GM21515 (cell line): Measurements from ENCODE around the gene TTC17.
"Not testable (repeated sequence)": the region's sequence is repeated elsewhere in the genome, so short reads cannot be mapped to it uniquely, and the experiment has no call there.

Experiments
- ATAC-seq: cut with Tn5 transposase; IDR thresholded peaks from one replicate; pipeline ENCODE4 v1.9.1; 2021; ENCODE audit not compliant: unreplicated experiment

TTC17 gene

GRCh38 chr11:43440486-43440885 is 81.8 kb downstream of the TTC17 start:
- no peak for ATAC-seq

GRCh38 chr11:43443811-43444210 is 85.1 kb downstream of the TTC17 start:
- no peak for ATAC-seq

DNA sequence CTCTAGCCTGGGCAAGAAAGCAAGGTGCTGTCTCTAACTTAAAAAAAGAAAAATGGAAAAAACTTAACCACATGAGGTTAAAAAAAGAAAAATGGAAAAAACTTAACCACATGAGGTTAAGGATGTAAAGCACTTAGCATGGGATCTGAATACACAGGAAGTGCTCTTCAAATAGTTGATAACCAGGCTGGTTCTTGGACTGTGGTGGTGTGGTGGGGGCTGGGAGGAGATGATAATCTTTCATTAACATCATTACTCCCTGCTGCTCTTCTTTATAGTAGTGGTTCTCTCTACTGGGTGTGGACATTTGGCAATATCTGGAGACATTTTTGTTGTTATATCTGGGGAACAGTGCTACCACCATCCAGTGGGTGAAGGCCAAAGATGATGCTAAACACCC is 88.4 kb downstream of the TTC17 start:
- ATAC-seq = no peak

GRCh38 chr11:43458486-43458885 is 99.8 kb downstream of the TTC17 start:
- no peak for ATAC-seq

- no peak for ATAC-seq
Observed at GRCh38 chr11:43459246-43459645, 100.5 kb downstream of the TTC17 start.

DNA sequence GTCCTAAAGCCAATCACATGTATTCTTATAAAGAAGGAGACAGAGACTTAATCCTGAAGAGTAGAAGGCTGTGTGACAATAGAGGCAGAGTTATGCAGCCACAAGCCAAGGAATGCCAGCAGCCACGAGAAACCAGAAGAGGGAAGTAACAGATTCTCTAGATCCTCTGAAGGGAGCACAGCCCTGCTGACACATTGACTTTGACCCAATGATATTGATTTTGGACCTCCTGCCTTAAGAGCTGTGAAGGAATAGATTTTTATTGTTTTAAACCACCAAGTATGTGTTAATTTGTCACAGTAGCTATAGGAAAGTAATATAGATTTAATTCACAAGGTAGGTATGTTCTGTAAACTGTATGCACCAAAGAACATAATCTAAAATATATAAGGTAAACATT is 103.6 kb downstream of the TTC17 start:
- ATAC-seq = no peak

DNA sequence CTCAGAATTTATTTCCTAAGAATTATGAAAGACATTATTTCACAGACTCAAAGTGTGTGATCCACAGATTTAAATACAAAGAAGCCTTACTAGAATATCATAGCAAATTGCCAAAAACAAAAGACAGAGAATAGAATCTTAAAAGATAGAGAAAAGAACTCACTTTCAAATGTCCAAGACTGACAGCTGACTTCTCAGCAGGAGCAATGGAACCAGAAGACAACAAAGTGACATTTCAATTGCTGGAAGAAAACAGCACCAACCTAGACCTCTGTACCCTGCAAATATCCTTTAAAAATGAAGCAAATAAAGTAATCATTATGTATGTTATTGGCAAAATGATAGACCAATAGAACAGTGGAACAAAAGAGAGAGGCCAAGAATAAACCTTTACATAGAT is 109.2 kb downstream of the TTC17 start:
- no peak for ATAC-seq

GRCh38 chr11:43477491-43477890 is 118.8 kb downstream of the TTC17 start:
- not testable (repeated sequence) for ATAC-seq

- ATAC-seq = no peak
Observed at GRCh38 chr11:43486141-43486540, 127.4 kb downstream of the TTC17 start.

- ATAC-seq = no peak
Observed at GRCh38 chr11:43489869-43490465, 131.2 kb downstream of the TTC17 start.

DNA sequence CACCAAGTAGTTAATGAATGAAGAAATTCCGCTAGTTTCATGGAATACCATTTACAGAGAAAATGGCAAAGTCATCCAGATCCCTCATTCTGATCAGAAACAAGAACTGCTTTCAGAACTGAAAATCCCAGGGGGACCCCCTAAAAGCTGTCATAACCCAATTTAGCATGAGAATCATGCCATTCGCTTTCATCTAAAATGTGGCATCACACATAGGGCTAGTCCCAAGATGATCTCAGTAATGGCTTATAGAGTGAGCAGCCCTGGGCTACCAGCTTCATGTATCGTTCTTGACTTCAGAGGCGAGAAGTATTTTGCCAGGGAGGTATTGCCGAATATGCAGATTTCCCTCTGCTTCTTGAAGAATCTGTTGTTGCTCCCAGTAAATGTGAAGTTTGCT is 134.0 kb downstream of the TTC17 start:
- no peak for ATAC-seq

- ATAC-seq = no peak
Observed at GRCh38 chr11:43493431-43493830, 134.7 kb downstream of the TTC17 start.

DNA sequence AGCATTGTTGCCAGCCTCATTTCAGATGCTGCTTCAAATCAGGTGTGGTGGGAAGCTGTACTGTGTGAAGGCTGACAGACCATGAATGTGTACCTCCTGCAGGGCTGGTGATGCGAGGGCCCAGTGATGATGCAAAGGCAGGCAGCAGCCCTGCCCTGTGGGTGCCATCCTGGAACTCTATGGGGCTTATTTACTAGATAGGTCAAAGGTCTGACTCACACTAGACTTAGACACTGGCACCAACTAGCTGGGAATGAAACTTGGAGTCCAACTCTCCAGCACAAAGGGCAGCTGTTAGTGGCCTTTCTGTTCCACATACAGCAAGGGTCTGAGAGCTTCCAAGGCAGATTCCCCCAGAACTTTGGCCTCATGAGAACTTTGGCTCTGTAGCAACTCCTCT is 138.4 kb downstream of the TTC17 start:
- no peak for ATAC-seq

- no peak for ATAC-seq
Observed at GRCh38 chr11:43498561-43498960, 139.8 kb downstream of the TTC17 start.

DNA sequence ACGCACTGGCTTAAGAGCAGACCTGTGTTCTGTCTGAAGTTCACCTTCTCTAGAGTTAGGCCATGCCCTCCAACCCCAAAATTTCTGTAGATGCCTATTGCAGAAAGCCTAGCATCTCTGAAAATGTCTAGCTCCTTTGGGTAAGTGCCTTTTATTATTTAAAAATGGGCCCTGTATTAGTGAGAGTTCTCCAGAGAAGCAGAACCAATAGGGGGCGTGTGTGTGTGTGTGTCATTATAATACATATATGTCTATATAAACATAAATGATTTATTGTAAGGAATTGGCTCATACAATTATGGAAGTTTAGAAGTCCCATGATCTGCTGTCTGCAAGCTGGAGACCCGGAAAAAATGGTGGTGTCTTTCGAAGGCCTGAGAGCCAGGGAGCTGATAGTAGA is 144.7 kb downstream of the TTC17 start:
- ATAC-seq = no peak

DNA sequence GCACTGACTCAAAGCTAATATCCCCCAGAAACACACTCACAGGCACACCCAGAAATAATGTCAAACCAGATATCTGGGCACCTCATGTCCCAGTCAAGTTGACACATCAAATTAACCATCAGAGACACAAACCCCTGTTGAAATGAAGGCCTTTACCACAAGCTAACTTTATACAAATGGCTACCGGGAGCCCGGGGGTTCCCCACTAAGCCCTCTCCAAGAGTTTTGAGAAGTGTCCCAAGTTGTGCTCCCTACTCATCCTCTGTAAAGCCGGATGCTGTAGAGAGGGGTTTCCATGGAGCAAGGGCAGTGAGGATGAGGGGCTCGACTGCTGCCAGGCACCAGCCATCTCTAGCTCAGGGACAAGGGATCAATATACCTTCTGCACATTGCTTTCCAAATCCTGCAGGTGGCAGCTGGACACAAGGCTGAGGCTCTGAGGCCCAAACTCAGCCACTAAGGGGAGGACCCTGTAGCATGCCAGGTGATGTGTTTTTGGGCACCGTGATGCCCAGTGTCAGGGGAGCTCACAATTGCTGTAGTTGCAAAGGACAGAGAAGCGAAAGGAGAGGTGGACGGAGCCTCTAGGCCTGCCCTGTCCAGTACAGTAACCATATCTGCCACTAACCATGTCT is 145.7 kb downstream of the TTC17 start:
- no peak for ATAC-seq

- no peak for ATAC-seq
Observed at GRCh38 chr11:43505171-43505570, 146.5 kb downstream of the TTC17 start.

DNA sequence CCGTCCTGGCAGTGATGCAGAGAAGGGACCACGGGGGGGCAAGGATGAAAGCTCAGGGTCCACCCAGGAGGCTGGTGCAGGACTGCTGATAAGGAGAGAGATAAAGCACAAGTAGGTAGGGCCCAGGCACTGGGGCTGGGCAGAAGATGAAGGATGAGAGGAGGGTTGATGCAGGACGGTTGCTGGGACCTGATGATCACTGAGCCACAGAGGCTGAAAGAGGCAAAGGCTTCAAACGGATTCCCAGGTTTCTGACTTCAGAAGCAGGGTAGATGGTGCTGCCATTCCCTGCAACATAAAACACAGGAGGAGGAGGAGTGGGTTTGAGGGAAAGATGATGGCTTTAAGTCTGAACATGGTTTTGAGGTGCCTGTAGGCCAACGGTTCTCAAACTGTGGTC is 148.5 kb downstream of the TTC17 start:
- ATAC-seq = no peak

GRCh38 chr11:43508511-43508918 is 149.8 kb downstream of the TTC17 start:
- no peak for ATAC-seq

DNA sequence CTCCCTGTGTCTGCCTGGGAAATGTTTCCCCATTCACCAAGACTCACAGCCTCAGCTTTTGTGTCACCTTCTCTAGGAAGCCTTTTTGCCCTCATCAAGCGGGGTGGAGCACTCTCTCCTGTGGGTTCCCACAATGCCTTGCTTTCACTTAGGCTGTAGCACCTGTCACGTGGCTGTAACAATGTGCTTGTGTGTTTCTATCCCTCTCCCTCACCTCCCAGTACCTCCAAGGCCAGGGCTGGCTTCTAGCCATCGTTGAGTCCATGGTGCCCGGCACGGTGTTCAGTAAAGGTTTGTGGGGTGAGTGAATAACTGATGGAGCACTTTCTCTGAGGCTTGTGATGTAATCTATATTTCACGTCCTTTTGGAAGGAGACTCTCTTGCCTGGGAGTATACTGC is 153.2 kb downstream of the TTC17 start:
- no peak for ATAC-seq

- ATAC-seq = no peak
Observed at GRCh38 chr11:43515090-43515489, 156.4 kb downstream of the TTC17 start.

DNA sequence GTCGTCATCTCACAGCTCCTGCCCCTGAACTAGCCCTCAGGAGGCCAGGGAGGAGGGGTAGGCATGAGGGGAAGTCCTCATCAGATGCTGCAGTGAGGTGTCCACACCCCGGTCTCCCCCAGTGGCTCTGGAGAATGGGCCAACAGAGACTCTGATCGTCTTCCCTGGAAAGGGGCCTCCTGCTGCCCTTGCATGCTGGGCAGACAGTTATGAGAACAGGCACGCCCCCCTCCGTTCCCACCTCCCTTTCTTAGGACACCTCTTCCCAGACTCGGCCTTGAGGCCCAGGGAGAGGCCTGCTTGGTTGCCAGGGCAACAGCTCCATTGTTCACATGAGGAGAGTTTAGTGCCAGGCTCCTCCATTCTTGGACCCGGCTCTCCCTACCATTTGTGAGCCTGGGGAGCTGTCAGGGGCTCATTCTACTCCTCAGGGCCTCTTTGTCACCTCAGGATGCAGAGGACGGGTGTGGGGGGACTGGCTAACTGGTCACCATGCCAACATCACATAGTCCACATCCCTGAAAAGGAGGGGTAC is 157.7 kb downstream of the TTC17 start:
- ATAC-seq = no peak

DNA sequence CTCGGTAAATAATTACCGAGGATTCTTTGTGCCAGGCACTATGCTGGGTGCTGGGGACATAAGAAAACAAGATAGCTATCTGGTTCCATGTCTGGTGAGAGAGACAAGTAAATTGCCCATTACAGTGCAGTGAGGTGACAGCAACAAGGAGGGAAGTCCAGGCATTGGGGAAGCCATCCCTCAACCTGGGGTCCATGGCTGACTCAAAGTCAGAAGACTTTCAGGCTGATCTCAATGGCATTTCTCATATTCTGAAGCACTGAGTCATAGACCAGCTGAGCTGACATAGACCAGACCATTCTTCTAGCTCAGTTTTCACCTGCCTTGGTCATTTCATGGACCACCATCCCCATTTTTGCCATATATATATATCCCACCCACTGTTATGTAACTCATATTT is 158.8 kb downstream of the TTC17 start:
- no peak for ATAC-seq
